Measurements from ENCODE around the gene AIFM2. TPM values are rescaled to one million over a fixed set of nuclear protein-coding genes. Genes with fewer than 3 reads are reported as not detected.

The AIFM2 gene
- total and polyA plus RNA-seq, 2 donors (not counting 1 experiment from before 2014, with no cell fraction given): 11.1 to 15.5 TPM

DNA sequence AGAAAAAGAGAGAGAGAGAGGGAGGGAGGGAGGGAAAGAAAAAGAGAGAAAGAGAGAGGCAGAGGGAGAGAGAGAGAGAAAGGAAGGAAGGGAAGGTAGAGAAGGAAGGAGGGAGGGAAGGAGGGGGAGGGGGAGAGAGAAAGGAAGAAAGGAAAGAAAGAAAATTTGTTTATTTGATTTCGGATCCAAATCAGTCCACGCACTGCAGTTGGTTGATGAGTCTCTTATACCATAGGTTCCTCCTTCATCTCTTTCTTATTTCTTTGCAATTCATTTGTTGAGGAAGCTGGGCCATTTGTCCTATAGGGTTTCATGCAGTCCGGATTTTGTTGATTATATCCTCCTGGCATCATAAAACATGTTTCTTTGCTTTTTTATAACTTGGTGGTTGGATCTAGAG is 34.4 kb downstream of the AIFM2 start:
- H2AFZ ChIP-seq (ENCODE audit: low read length): no peak overlapping the region
- no peak for DNase-seq (ENCODE audit: low read depth in 2 of 2)
- no peaks in the 10 kb centered on the region for H3K36me3 ChIP-seq (ENCODE audit: control insufficient read depth, insufficient read depth, low read length)
- no peaks in the 10 kb centered on the region for H3K27me3 ChIP-seq (ENCODE audit: control insufficient read depth, insufficient read depth, low read length)
- H3K4me1 ChIP-seq (ENCODE audit: control insufficient read depth, extremely low read depth, insufficient read depth, low read length): no peaks in the 10 kb centered on the region
- H3K4me2 ChIP-seq (ENCODE audit: extremely low read depth, insufficient read depth, low read length): no peak overlapping the region
- TF ChIP-seq EZH2 (IDR thresholded peaks at IDR 0.05; ENCODE audit: low read length, missing control alignments): no peak
- no peak for TF ChIP-seq CTCF (conservative IDR thresholded peaks at IDR 0.05 in 1 of 2, IDR thresholded peaks at IDR 0.05 in 1 of 2; ENCODE audit: low read depth in 1 of 2, low read length in 2 of 2)
- H3K4me3 ChIP-seq (replicated peaks in 1 of 4; ENCODE audit: control extremely low read depth in 1 of 4, insufficient read depth in 1 of 4, low read depth in 3 of 4, low read length in 4 of 4): no peak overlapping the region
- H3K9ac ChIP-seq (ENCODE audit: insufficient read depth, low read length): no peak overlapping the region
- no peaks in the 10 kb centered on the region for H3K79me2 ChIP-seq (ENCODE audit: control insufficient read depth, insufficient read depth, low read length)
- H3K9me3 ChIP-seq (ENCODE audit: control insufficient read depth, insufficient read depth, low read depth, low read length): no peaks in the 10 kb centered on the region
- no peaks in the 10 kb centered on the region for H4K20me1 ChIP-seq (ENCODE audit: control insufficient read depth, extremely low read depth, insufficient read depth, low read length)
- H3K27ac ChIP-seq (ENCODE audit: insufficient read depth, low read length): no peak overlapping the region

GRCh38 chr10:70097459-70097858 is 35.2 kb downstream of the AIFM2 start:
- Histone ChIP-seq H3K4me1 (ENCODE audit: control insufficient read depth, extremely low read depth, insufficient read depth, low read length) (no peaks in the 10 kb centered on the region), H3K27me3 (ENCODE audit: control insufficient read depth, insufficient read depth, low read length) (no peaks in the 10 kb centered on the region), H3K9me3 (ENCODE audit: control insufficient read depth, insufficient read depth, low read depth, low read length) (no peaks in the 10 kb centered on the region), H3K9ac (ENCODE audit: insufficient read depth, low read length) (no peak overlapping the region), H2AFZ (ENCODE audit: low read length) (no peak overlapping the region), H3K36me3 (ENCODE audit: control insufficient read depth, insufficient read depth, low read length) (no peaks in the 10 kb centered on the region), H4K20me1 (ENCODE audit: control insufficient read depth, extremely low read depth, insufficient read depth, low read length) (no peaks in the 10 kb centered on the region), H3K27ac (ENCODE audit: insufficient read depth, low read length) (no peak overlapping the region), H3K4me2 (ENCODE audit: extremely low read depth, insufficient read depth, low read length) (no peak overlapping the region), H3K79me2 (ENCODE audit: control insufficient read depth, insufficient read depth, low read length) (no peaks in the 10 kb centered on the region), H3K4me3 (replicated peaks in 1 of 4; ENCODE audit: control extremely low read depth in 1 of 4, insufficient read depth in 1 of 4, low read depth in 3 of 4, low read length in 4 of 4) (no peak overlapping the region)
- no peak for DNase-seq (ENCODE audit: low read depth in 2 of 2)
- no peak for TF ChIP-seq CTCF (conservative IDR thresholded peaks at IDR 0.05 in 1 of 2, IDR thresholded peaks at IDR 0.05 in 1 of 2; ENCODE audit: low read depth in 1 of 2, low read length in 2 of 2)
- TF ChIP-seq EZH2 (IDR thresholded peaks at IDR 0.05; ENCODE audit: low read length, missing control alignments): no peak

DNA sequence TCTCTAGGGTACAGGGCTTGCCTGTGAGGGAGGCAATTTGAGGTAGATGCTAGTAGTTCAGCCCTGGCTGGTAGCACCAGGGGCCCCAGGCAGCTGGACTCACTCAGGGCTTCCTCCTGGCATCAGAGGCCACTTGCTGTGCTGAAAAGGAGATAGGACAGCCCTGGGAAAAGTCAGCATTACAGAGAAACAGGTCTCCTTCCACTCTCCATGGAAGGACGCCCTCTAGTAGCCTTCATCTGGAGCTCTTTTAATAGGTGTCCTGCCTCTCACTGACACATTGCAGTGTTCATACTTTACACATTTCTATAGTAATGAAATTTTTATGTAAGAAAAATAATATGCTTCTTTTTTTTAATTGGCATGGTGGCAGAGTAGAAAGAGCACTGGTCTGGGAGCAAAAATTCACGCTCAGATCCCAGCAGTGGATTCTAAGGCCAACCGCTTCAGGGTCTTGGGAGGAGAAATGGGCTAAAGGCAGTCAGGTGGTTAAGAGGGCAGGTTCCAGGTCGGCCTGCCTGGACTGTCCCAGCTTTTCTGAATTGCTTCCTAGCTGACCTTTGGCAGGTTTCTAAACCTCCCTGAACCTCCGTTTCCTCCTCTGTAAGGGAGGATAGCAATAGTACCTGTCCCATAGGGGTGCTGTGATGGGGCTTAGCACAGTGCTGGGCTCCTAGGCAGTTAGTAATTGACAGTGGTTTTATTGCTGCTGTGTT is 35.8 kb downstream of the AIFM2 start:
- H3K79me2 ChIP-seq (ENCODE audit: control insufficient read depth, insufficient read depth, low read length): no peaks in the 10 kb centered on the region
- H3K9me3 ChIP-seq (ENCODE audit: control insufficient read depth, insufficient read depth, low read depth, low read length): no peaks in the 10 kb centered on the region
- H3K4me3 ChIP-seq (replicated peaks in 1 of 4; ENCODE audit: control extremely low read depth in 1 of 4, insufficient read depth in 1 of 4, low read depth in 3 of 4, low read length in 4 of 4): no peak overlapping the region
- no peak overlapping the region for H3K27ac ChIP-seq (ENCODE audit: insufficient read depth, low read length)
- no peaks in the 10 kb centered on the region for H3K36me3 ChIP-seq (ENCODE audit: control insufficient read depth, insufficient read depth, low read length)
- TF ChIP-seq EZH2 (IDR thresholded peaks at IDR 0.05; ENCODE audit: low read length, missing control alignments): no peak
- TF ChIP-seq CTCF (conservative IDR thresholded peaks at IDR 0.05 in 1 of 2, IDR thresholded peaks at IDR 0.05 in 1 of 2; ENCODE audit: low read depth in 1 of 2, low read length in 2 of 2): no peak
- H3K4me2 ChIP-seq (ENCODE audit: extremely low read depth, insufficient read depth, low read length): no peak overlapping the region
- DNase-seq (ENCODE audit: low read depth in 2 of 2): no peak
- H4K20me1 ChIP-seq (ENCODE audit: control insufficient read depth, extremely low read depth, insufficient read depth, low read length): no peaks in the 10 kb centered on the region
- H2AFZ ChIP-seq (ENCODE audit: low read length): no peak overlapping the region
- no peak overlapping the region for H3K9ac ChIP-seq (ENCODE audit: insufficient read depth, low read length)
- H3K4me1 ChIP-seq (ENCODE audit: control insufficient read depth, extremely low read depth, insufficient read depth, low read length): no peaks in the 10 kb centered on the region
- H3K27me3 ChIP-seq (ENCODE audit: control insufficient read depth, insufficient read depth, low read length): no peaks in the 10 kb centered on the region
